Body of pancreas (tissue), 2 donors: ENCODE measurements around the gene UQCRH. TPM values are rescaled to one million over a fixed set of nuclear protein-coding genes. Genes with fewer than 3 reads are reported as not detected.

Source experiments
- total RNA-seq, 2 donors: library from RNA; depleted of rRNA; stranded (reverse); fragments of >200 nt; gene quantifications; one replicate each; pipeline ENCODE4 v1.1.0, GENCODE V29; 2016

UQCRH gene
- total RNA-seq, 2 donors from 2014 or later = 92.4 to 195 TPM

Other genes with a start within 250 kb of the UQCRH start
- gene PIK3R3, start 171.1 kb upstream of the UQCRH start, total RNA-seq = 10 to 100 TPM in 1 of 2 donors, 1 to 10 TPM in 1; 6.2 to 12.9 TPM
- 1 to 10 TPM in 1 of 2 donors, under 1 TPM in 1; 0.66 to 5.2 TPM for gene TSPAN1, start 128.6 kb upstream of the UQCRH start, total RNA-seq
- gene P3R3URF, start 127.2 kb upstream of the UQCRH start, total RNA-seq = not detected
- 10 to 100 TPM; 31.9 to 36.3 TPM for gene POMGNT1, start 105.3 kb upstream of the UQCRH start, total RNA-seq
- gene LURAP1, start 100.4 kb upstream of the UQCRH start, total RNA-seq = 1 to 10 TPM in 1 of 2 donors, not detected in 1; 1.6 TPM
- under 1 TPM in 1 of 2 donors, not detected in 1; under 0.01 TPM for gene RAD54L, start 55.9 kb upstream of the UQCRH start, total RNA-seq
- 10 to 100 TPM; 36.6 to 59.0 TPM for gene LRRC41, start 82 bp upstream of the UQCRH start, total RNA-seq
- 10 to 100 TPM; 15.6 to 26.0 TPM for gene NSUN4, start 37.1 kb downstream of the UQCRH start, total RNA-seq
- 10 to 100 TPM; 47.0 to 86.4 TPM for gene FAAH, start 90.6 kb downstream of the UQCRH start, total RNA-seq
- gene DMBX1, start 186.1 kb downstream of the UQCRH start, total RNA-seq = not detected
- gene KNCN, start 247.9 kb downstream of the UQCRH start, total RNA-seq = not detected